ENCODE results near the gene DDB1. TPM values are rescaled to one million over a fixed set of nuclear protein-coding genes. Genes with fewer than 3 reads are reported as not detected.

The DDB1 gene
- total and polyA plus RNA-seq, 2 of the 4 experiments (the other 2 are of a cell fraction): 221 to 412 TPM

GRCh38 chr11:61283613-61284012, 49.3 kb downstream of the DDB1 start:
- POLR2A ChIA-PET (ENCODE audit: unreplicated experiment): no interaction called here

More at GRCh38 chr11:61283613-61284012, 49.3 kb downstream of the DDB1 start:
- H3K27me3 ChIP-seq (ENCODE audit: control insufficient read depth, insufficient read depth, low read length): no peaks in the 10 kb centered on the region
- H2BK120ac ChIP-seq (ENCODE audit: low read depth, low read length): no peak overlapping the region
- H2BK20ac ChIP-seq (ENCODE audit: low read depth, low read length): no peak overlapping the region
- WGBS, 2 experiments (ENCODE audit: extremely low coverage in 2 of 2, insufficient read length in 1 of 2): 92% methylated on average over 3 of the region's 4 CpGs; no CpG with 5 or more reads in 1 of the 2 experiments
- no peak overlapping the region for H3K23ac ChIP-seq (ENCODE audit: low read depth, low read length)
- no peaks in the 10 kb centered on the region for H3K36me3 ChIP-seq (ENCODE audit: control insufficient read depth, insufficient read depth, low read length)
- H3K18ac ChIP-seq (ENCODE audit: low read depth, low read length): no peak overlapping the region
- H2AFZ ChIP-seq (replicated peaks; ENCODE audit: low read length, poor library complexity): no peak overlapping the region
- no peak overlapping the region for H3K9ac ChIP-seq (ENCODE audit: low read depth, low read length)
- in situ Hi-C loops (cut with MboI; ENCODE audit: low sequenced_read_pairs): no loop called here
- H2AK9ac ChIP-seq (replicated peaks; ENCODE audit: low read depth, low read length, poor library complexity): no peak overlapping the region
- peaks cover 4% of the 10 kb centered on the region; the same call in 1 of the 2 replicates for H3K9me1 ChIP-seq (ENCODE audit: insufficient read depth, low read length)
- no peak overlapping the region for H2AK5ac ChIP-seq (ENCODE audit: low read depth, low read length)
- intact Hi-C loops (cut with micrococcal nuclease): no loop called here
- H3K9me3 ChIP-seq (ENCODE audit: control insufficient read depth, insufficient read depth, low read length): no peaks in the 10 kb centered on the region
- no peak overlapping the region for H3K4ac ChIP-seq (ENCODE audit: low read depth, low read length)
- H2BK15ac ChIP-seq (ENCODE audit: low read depth, low read length): no peak overlapping the region
- no peaks in the 10 kb centered on the region for H3K79me1 ChIP-seq (ENCODE audit: low read depth in 1 of 2, low read length in 2 of 2)
- no peak overlapping the region for H2BK5ac ChIP-seq (ENCODE audit: low read depth, low read length, poor library complexity, severe bottlenecking)
- no peaks in the 10 kb centered on the region for H3K4me1 ChIP-seq (ENCODE audit: control insufficient read depth, insufficient read depth, low read length)
- no peak overlapping the region for H4K5ac ChIP-seq (ENCODE audit: low read depth, low read length)
- no peak overlapping the region for H3K4me3 ChIP-seq (ENCODE audit: insufficient read depth, low read depth, low read length)
- no TSS peak for BruUV-seq (replicated peaks)
- H3K56ac ChIP-seq (ENCODE audit: extremely low read depth, insufficient read depth, low read length): no peak overlapping the region
- dilution Hi-C loops (cut with HindIII; ENCODE audit: low sequenced_read_pairs, unreplicated experiment): no loop called here
- no peak for DNase-seq
- H4K20me1 ChIP-seq (ENCODE audit: insufficient read depth, low read length): no peaks in the 10 kb centered on the region
- H3K27ac ChIP-seq (ENCODE audit: insufficient read depth, low read length): no peak overlapping the region
- H3K4me2 ChIP-seq (ENCODE audit: low read depth, low read length): no peak overlapping the region
- CTCF ChIA-PET: no interaction called here
- no peak overlapping the region for H4K8ac ChIP-seq (ENCODE audit: low read depth in 2 of 2, low read length in 2 of 2)
- no peak for TF ChIP-seq CTCF (conservative IDR thresholded peaks at IDR 0.05; ENCODE audit: low read depth, low read length)
- TF ChIP-seq BHLHE40 (IDR thresholded peaks at IDR 0.05; ENCODE audit: low read depth, low read length): no peak
- no peak for TF ChIP-seq POLR2A (IDR thresholded peaks at IDR 0.05; ENCODE audit: low read depth, low read length)
- no peak for TF ChIP-seq FOS (IDR thresholded peaks at IDR 0.05; ENCODE audit: low read depth, low read length)
- no peak for TF ChIP-seq RFX5 (IDR thresholded peaks at IDR 0.05; ENCODE audit: low read depth, low read length)
- no peak for TF ChIP-seq MAFK (IDR thresholded peaks at IDR 0.05; ENCODE audit: low read depth, low read length)
- no peak for TF ChIP-seq CHD1 (IDR thresholded peaks at IDR 0.05; ENCODE audit: low read depth, low read length)
- TF ChIP-seq MXI1 (IDR thresholded peaks at IDR 0.05; ENCODE audit: borderline replicate concordance, low read depth, low read length): no peak
- no peak for TF ChIP-seq RCOR1 (IDR thresholded peaks at IDR 0.05; ENCODE audit: insufficient replicate concordance, low read length)
- TF ChIP-seq CEBPB (IDR thresholded peaks at IDR 0.05; ENCODE audit: low read depth, low read length): no peak
- no peak for ATAC-seq (ENCODE audit: low read depth)
- H3K14ac ChIP-seq (replicated peaks; ENCODE audit: low read depth, low read length): no peak overlapping the region
- no peak overlapping the region for H4K91ac ChIP-seq (ENCODE audit: insufficient read depth, low read depth, low read length)
